ENCODE results near the gene MBLAC1.

The MBLAC1 gene

DNA sequence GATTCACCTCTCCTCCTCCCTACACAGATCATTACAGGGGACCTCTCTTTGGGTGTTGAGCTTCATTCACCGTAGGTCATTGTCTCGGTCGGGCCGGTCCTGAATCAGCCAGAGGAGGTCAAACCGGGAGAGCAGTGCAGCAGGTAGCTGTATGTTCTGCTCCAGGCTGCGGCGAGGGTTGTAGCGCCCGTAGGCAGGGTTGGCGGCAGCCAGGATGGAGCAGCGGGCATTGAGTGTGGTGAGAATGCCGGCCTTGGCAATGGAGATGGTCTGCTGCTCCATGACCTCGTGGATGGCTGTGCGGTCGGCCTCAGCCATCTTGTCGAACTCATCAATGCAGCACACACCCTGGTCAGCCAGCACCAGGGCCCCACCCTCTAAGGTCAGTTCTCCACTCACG is 31.1 kb upstream of the MBLAC1 start:
- no peak for DNase-seq (ENCODE audit: low read depth)
- H3K4me3 ChIP-seq (ENCODE audit: low read depth, low read length), result no peak overlapping the region
- no peak for TF ChIP-seq CTCF (IDR thresholded peaks at IDR 0.05; ENCODE audit: low read depth, low read length, missing control alignments)
- in situ Hi-C loops (cut with HindIII; ENCODE audit: low sequenced_read_pairs), result loop anchor here (5.0 kb wide), 1 partner anchor 63 kb away; no protein-coding TSS in a partner anchor

DNA sequence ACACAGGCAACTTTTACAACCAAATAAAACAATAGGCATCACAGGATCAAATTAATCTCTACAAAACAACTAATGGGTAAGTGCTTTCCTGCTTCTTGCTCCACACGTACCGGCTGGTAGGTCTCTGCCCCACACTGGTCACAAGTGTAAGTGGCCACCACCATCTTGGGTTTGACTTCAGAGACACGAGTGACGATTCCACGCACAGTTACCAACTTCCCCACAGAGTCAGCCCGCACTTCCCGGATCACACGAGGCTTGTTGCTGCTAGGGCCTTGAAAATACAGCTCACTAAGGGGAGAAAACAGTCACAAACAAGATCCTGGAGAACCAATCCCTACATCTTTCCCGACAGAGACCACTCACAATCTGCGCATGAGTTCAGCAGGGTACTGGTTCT is 27.9 kb upstream of the MBLAC1 start:
- in situ Hi-C loops (cut with HindIII; ENCODE audit: low sequenced_read_pairs), result loop anchor here (5.0 kb wide), 1 partner anchor 67 kb away; no protein-coding TSS in a partner anchor
- TF ChIP-seq CTCF (IDR thresholded peaks at IDR 0.05; ENCODE audit: low read depth, low read length, missing control alignments), result no peak
- H3K4me3 ChIP-seq (ENCODE audit: low read depth, low read length), result no peak overlapping the region

GRCh38 chr7:100099452-100099851 is 27.3 kb upstream of the MBLAC1 start:
- no peak for TF ChIP-seq CTCF (IDR thresholded peaks at IDR 0.05; ENCODE audit: low read depth, low read length, missing control alignments)
- in situ Hi-C loops (cut with HindIII; ENCODE audit: low sequenced_read_pairs), result loop anchor here (5.0 kb wide), 1 partner anchor 67 kb away; no protein-coding TSS in a partner anchor
- peak overlapping the region; percentile 85 for H3K4me3 ChIP-seq (ENCODE audit: low read depth, low read length)
- no peak for DNase-seq (ENCODE audit: low read depth)

More for the DNA sequence above, 27.9 kb upstream of the MBLAC1 start:
- no peak for DNase-seq (ENCODE audit: low read depth)

DNA sequence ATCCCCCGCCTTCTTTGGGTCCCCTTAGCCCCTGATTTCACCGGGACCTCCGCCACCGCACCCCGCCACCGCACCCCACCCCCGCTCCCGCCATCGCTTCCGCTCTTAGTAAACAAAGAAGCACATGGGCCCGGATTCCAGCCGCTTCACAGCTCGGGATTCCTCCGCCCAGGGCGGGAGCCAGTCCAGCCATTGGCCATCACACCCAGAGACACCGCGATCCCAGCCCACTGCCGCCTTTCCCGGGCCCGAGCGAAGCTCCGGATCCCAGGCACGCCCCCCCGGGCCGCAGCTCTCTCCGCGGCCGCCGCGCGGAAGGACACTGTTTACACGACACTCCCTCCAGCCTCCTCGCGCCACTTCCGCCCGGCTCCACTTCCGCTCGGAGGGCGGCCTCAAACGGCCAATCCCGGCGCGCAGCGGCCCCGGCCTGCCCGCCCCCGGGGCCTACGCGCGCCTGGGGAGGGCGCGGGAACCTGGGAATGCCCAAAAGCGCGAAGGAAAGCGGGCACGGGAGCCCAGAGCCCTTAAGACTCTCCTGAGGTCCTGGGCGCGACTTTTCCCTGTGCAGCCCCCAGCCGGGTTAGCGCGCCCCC is 26.2 kb upstream of the MBLAC1 start:
- peak overlapping the region; percentile 85 for H3K4me3 ChIP-seq (ENCODE audit: low read depth, low read length)
- DNase-seq (ENCODE audit: low read depth), result peak; percentile 96
- in situ Hi-C loops (cut with HindIII; ENCODE audit: low sequenced_read_pairs), result no loop called here
- no peak for TF ChIP-seq CTCF (IDR thresholded peaks at IDR 0.05; ENCODE audit: low read depth, low read length, missing control alignments)

GRCh38 chr7:100101016-100101862 is 25.5 kb upstream of the MBLAC1 start, which contains the start of the genes AP4M1 and MCM7:
AP4M1 (plus strand) TSS chr7:100101643; CDS start chr7:100101715, 72 bp downstream.
MCM7 (minus strand) TSS chr7:100101397; CDS start chr7:100101294, 103 bp downstream.
- peak; percentile 97 for DNase-seq (ENCODE audit: low read depth)
- no peak for TF ChIP-seq CTCF (IDR thresholded peaks at IDR 0.05; ENCODE audit: low read depth, low read length, missing control alignments)
- in situ Hi-C loops (cut with HindIII; ENCODE audit: low sequenced_read_pairs), result no loop called here
- H3K4me3 ChIP-seq (ENCODE audit: low read depth, low read length), result peak within 1 kb of the TSS; percentile 85

DNA sequence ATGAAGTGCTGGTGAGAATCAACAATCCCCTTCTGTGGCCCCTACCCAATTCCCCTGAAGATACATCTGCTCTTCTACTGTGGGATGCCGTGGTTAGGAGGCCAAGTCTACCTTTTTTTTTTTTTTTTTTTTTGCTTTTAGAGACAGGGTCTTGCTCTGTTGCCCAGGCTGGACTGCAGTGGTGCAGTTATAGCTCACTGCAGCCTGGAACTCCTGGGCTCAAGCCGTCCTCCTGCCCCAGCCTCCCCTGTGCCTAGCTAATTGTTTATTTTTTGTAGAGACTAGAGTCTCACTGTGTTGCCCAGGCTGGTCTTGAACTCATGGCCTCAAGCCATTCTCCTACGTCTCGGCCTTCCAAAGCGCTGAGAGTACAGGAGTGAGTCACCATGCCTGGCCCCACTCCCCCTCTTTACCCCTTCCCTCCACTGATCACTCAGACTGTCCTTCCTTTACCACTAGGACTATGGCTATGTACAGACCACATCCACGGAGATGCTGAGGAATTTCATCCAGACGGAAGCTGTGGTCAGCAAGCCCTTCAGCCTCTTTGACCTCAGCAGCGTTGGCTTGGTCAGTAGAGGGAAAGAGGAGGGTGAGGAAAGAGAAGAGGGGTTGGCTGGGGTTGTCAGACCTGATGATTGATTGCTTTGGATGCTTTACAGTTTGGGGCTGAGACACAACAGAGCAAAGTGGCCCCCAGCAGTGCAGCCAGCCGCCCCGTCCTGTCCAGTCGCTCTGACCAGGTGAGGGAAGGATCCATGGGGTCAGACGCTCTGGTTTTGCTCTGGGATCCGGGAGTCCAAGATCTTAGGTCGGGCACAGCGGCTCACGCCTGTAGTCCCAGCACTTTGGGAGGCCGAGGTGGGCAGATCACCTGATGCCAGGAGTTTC is 23.6 kb upstream of the MBLAC1 start:
- H3K4me3 ChIP-seq (ENCODE audit: low read depth, low read length), result peak overlapping the region; percentile 85
- no peak for TF ChIP-seq CTCF (IDR thresholded peaks at IDR 0.05; ENCODE audit: low read depth, low read length, missing control alignments)
- peak; percentile 87 for DNase-seq (ENCODE audit: low read depth)

More for the DNA sequence above, 23.6 kb upstream of the MBLAC1 start:
- in situ Hi-C loops (cut with HindIII; ENCODE audit: low sequenced_read_pairs), result no loop called here

Data from astrocyte of the cerebellum (primary cell).